PC-3 (cell line): ENCODE measurements around the gene SNTG2. TPM values are rescaled to one million over a fixed set of nuclear protein-coding genes. Genes with fewer than 3 reads are reported as not detected.

ENCODE experiments used
- ATAC-seq: fragments of 200-7000 bp; cut with Tn5 transposase; 2 replicates; pipeline ENCODE4 v1.9.1; 2020; ENCODE audit warnings: mild to moderate bottlenecking, moderate library complexity
- BruUV-seq: library from RNA; stranded (reverse); fragments of 400-500 nt; replicated peaks from 2 replicates; lab custom pipeline; 2021; lab: Mats Ljungman, UMichigan
- CTCF ChIA-PET: fragments of 300-600 bp; sonication (Branson Sonifier 250); formaldehyde crosslinking; loops from one replicate; lab custom pipeline; 2022; ENCODE audit warnings: antibody characterized with exemption; lab: Charles Lee
- POLR2A ChIA-PET: fragments of 300-600 bp; sonication (Branson Sonifier 250); formaldehyde crosslinking; loops from one replicate; lab custom pipeline; 2022; ENCODE audit warnings: antibody characterized with exemption; ENCODE audit not compliant: unreplicated experiment; lab: Charles Lee
- DNase-seq: peaks from one replicate; pipeline ENCODE4 v3.0.0-alpha.2; 2015
- H2AFZ ChIP-seq: fragments of 300-600 bp; sonication (generic); 2 replicates; pipeline ENCODE4 v1.6.0; 2016; ENCODE audit warnings: antibody characterized with exemption, low read length
- H3F3A ChIP-seq: fragments of 300-600 bp; sonication (generic); one replicate; pipeline ENCODE4 v1.6.0; 2017; ENCODE audit warnings: antibody characterized with exemption, low read length, control low read depth, mild to moderate bottlenecking; ENCODE audit not compliant: unreplicated experiment
- H3K27ac ChIP-seq: fragments of 300-600 bp; sonication (generic); 2 replicates; pipeline ENCODE4 v1.5.1; 2016; ENCODE audit warnings: mild to moderate bottlenecking, low read length
- H3K27me3 ChIP-seq: fragments of 300-600 bp; sonication (generic); 2 replicates; pipeline ENCODE4 v1.6.1; 2016; ENCODE audit warnings: low read length, mixed read lengths
- H3K36me3 ChIP-seq: fragments of 300-600 bp; sonication (generic); 2 replicates; pipeline ENCODE4 v1.6.1; 2016; ENCODE audit warnings: low read depth, mixed run types, low read length, mixed read lengths
- H3K4me1 ChIP-seq: fragments of 300-600 bp; sonication (generic); 2 replicates; pipeline ENCODE4 v1.5.1; 2016; ENCODE audit warnings: low read length; ENCODE audit not compliant: insufficient read depth
- H3K4me2 ChIP-seq: fragments of 300-600 bp; sonication (generic); 2 replicates; pipeline ENCODE4 v1.6.0; 2016; ENCODE audit warnings: low read length
- H3K4me3 ChIP-seq: fragments of 300-600 bp; sonication (generic); 2 replicates; pipeline ENCODE4 v1.5.1; 2016; ENCODE audit warnings: mild to moderate bottlenecking, low read length, mixed read lengths
- H3K79me2 ChIP-seq: fragments of 300-600 bp; sonication (generic); 2 replicates; pipeline ENCODE4 v1.6.1; 2017; ENCODE audit warnings: low read length, mixed read lengths
- H3K9ac ChIP-seq: fragments of 300-600 bp; sonication (generic); 2 replicates; pipeline ENCODE4 v1.6.0; 2016; ENCODE audit warnings: mild to moderate bottlenecking, low read length
- H3K9me2 ChIP-seq: fragments of 300-600 bp; sonication (generic); replicated peaks from 2 replicates; pipeline ENCODE4 v1.6.1; 2016; ENCODE audit warnings: mixed run types, low read length, mixed read lengths
- H3K9me3 ChIP-seq: fragments of 300-600 bp; sonication (generic); 2 replicates; pipeline ENCODE4 v1.6.1; 2016; ENCODE audit warnings: low read length, mixed read lengths
- H4K20me1 ChIP-seq: fragments of 300-600 bp; sonication (generic); 2 replicates; pipeline ENCODE4 v1.6.1; 2016; ENCODE audit warnings: low read length, mixed read lengths
- EZH2 ChIP-seq: fragments of 300-600 bp; sonication (generic); IDR thresholded peaks from one replicate; pipeline ENCODE4 v1.6.1; 2017; ENCODE audit warnings: antibody characterized with exemption, mild to moderate bottlenecking, low read length; ENCODE audit not compliant: unreplicated experiment
- EZH2phosphoT487 ChIP-seq: fragments of 300-600 bp; sonication (generic); IDR thresholded peaks from 2 replicates; pipeline ENCODE4 v1.6.1; 2018; ENCODE audit warnings: mild to moderate bottlenecking, antibody characterized with exemption, low read length, borderline replicate concordance
- intact Hi-C: fragments of 100-400 bp; cut with micrococcal nuclease; formaldehyde crosslinking; loops from 2 replicates; pipeline ENCODE4 v1.9.0; 2023
- total RNA-seq: library from RNA; depleted of rRNA; stranded (reverse); fragments of >200 nt; gene quantifications from 2 replicates; pipeline ENCODE4 v1.2.3, GENCODE V29; 2014
- TF ChIP-seq, protein P1 (sequence below): fragments of 300-600 bp; sonication (generic); conservative IDR thresholded peaks from 2 replicates; pipeline ENCODE4 v1.5.1; 2017; ENCODE audit warnings: antibody characterized with exemption, low read depth, mild to moderate bottlenecking, low read length

Gene SNTG2
- total RNA-seq, 1 experiment from 2014 or later, result not detected

DNA sequence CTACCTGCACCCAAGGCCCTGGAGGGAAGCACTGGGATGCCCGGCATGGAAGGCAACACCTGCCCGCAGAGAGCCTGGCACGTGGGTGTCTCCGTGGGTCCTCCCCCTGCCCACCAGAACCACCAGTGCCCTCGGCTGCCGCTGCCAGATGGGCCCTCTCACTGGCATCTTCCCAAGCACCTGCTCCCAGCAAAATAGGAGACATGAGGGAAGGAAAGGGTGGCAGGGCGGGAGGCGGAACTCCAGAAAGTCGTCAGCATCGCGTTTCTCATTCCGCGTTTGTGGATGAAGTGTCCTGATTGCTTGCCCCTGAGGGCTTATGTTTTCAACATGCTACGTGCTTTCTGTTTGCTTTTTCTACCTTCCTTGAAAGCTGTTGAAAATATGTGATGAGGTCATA, 8.8 kb upstream of the SNTG2 start:
- Histone ChIP-seq H3K4me2 (no peak overlapping the region), H3K36me3 (no peaks in the 10 kb centered on the region), H3K27ac (no peak overlapping the region), H3K9me3 (no peaks in the 10 kb centered on the region; the same call in 1 of the 2 replicates), H4K20me1 (no peaks in the 10 kb centered on the region), H3K4me1 (no peaks in the 10 kb centered on the region), H3K9me2 (no peaks in the 10 kb centered on the region), H3K27me3 (peaks cover 58% of the 10 kb centered on the region), H3K9ac (no peak overlapping the region), H3K4me3 (no peak overlapping the region), H2AFZ (no peak overlapping the region), H3K79me2 (no peaks in the 10 kb centered on the region), H3F3A (no peaks in the 10 kb centered on the region)
- intact Hi-C loops, result no loop called here
- DNase-seq, result no peak
- ChIA-PET POLR2A (no interaction called here), CTCF (no interaction called here)
- no peak for TF ChIP-seq EZH2phosphoT487
- TF ChIP-seq EZH2, result no peak
- TF ChIP-seq, protein P1, sequence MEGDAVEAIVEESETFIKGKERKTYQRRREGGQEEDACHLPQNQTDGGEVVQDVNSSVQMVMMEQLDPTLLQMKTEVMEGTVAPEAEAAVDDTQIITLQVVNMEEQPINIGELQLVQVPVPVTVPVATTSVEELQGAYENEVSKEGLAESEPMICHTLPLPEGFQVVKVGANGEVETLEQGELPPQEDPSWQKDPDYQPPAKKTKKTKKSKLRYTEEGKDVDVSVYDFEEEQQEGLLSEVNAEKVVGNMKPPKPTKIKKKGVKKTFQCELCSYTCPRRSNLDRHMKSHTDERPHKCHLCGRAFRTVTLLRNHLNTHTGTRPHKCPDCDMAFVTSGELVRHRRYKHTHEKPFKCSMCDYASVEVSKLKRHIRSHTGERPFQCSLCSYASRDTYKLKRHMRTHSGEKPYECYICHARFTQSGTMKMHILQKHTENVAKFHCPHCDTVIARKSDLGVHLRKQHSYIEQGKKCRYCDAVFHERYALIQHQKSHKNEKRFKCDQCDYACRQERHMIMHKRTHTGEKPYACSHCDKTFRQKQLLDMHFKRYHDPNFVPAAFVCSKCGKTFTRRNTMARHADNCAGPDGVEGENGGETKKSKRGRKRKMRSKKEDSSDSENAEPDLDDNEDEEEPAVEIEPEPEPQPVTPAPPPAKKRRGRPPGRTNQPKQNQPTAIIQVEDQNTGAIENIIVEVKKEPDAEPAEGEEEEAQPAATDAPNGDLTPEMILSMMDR, result no peak
- no TSS peak for BruUV-seq
- ATAC-seq, result no peak

DNA sequence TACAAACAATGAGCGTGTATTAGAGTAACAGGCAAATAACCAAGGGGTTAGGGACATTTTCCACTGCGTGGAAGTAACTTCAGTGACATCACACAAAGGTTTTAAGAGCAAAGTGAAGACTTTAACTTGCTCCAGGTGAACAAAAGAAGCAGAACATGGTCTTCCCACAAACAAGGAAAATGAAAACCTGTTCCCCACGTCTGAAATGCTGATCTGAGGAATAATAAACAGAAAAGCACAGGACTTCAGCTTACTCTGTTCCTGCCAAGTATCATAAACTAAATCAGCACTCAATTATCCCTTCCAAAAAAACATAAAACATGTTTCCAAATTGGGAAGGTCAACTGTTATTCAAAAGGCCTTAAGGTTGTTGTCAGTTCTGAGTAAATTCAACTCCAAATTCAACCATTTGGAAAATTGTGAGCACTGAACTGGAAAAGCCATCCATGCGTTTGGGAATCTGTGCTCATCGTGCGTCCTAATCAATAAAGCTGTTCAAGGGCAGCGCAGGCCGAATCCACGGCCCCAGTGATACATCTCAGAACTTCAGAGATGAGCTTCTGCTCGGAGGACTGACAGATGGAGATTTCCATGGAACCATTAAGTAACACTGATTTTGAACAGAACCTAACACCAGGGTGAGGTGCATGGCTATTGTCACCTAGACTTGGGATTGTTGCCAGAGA, 7.7 kb upstream of the SNTG2 start:
- POLR2A ChIA-PET, result no interaction called here
- Histone ChIP-seq H3K9ac (no peak overlapping the region), H3K4me3 (no peak overlapping the region), H2AFZ (no peak overlapping the region), H3K9me3 (no peaks in the 10 kb centered on the region; the same call in 1 of the 2 replicates), H4K20me1 (no peaks in the 10 kb centered on the region), H3F3A (no peaks in the 10 kb centered on the region), H3K9me2 (no peaks in the 10 kb centered on the region), H3K27ac (no peak overlapping the region), H3K27me3 (peaks cover 61% of the 10 kb centered on the region), H3K4me1 (no peaks in the 10 kb centered on the region), H3K4me2 (no peak overlapping the region), H3K79me2 (no peaks in the 10 kb centered on the region), H3K36me3 (no peaks in the 10 kb centered on the region)
- intact Hi-C loops, result no loop called here
- TF ChIP-seq EZH2phosphoT487, result no peak
- no peak for TF ChIP-seq EZH2
- TF ChIP-seq, protein P1, result no peak
- BruUV-seq, result no TSS peak
- CTCF ChIA-PET, result no interaction called here
- ATAC-seq (no peak), DNase-seq (no peak)

DNA sequence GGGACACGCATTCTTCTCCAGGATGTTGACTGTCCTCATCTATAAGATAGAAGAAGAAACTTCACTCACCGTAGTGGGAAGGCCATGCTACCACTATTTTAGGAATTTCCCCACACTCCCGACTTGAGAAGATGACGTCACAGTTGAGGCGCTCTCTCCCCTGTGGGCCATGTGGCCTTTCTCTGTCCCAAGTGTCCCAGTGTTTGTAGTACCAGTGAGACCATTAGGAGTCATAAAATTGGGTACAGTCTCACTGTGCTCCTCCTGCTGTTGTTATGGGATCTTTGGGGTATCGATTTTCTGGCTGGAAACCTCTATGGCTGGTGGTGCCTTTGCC, 7.2 kb upstream of the SNTG2 start:
- DNase-seq (no peak), ATAC-seq (no peak)
- no peak overlapping the region for H3K27ac ChIP-seq
- H3K79me2 ChIP-seq, result no peaks in the 10 kb centered on the region
- H3K4me3 ChIP-seq, result no peak overlapping the region
- H3K27me3 ChIP-seq, result peaks cover 64% of the 10 kb centered on the region
- H3K9me2 ChIP-seq, result no peaks in the 10 kb centered on the region
- no peaks in the 10 kb centered on the region for H3K36me3 ChIP-seq
- no peaks in the 10 kb centered on the region for H4K20me1 ChIP-seq
- H3F3A ChIP-seq, result no peaks in the 10 kb centered on the region
- no peak for TF ChIP-seq EZH2phosphoT487
- TF ChIP-seq EZH2, result no peak
- TF ChIP-seq, protein P1, result no peak
- BruUV-seq, result no TSS peak
- H3K9me3 ChIP-seq, result no peaks in the 10 kb centered on the region; the same call in 1 of the 2 replicates
- H2AFZ ChIP-seq, result no peak overlapping the region
- intact Hi-C loops, result no loop called here
- no peaks in the 10 kb centered on the region for H3K4me1 ChIP-seq
- POLR2A ChIA-PET, result no interaction called here
- no peak overlapping the region for H3K9ac ChIP-seq
- CTCF ChIA-PET, result no interaction called here
- no peak overlapping the region for H3K4me2 ChIP-seq
